K562 (cell line): ENCODE results near the gene ACHE. TPM values are rescaled to one million over a fixed set of nuclear protein-coding genes. Genes with fewer than 3 reads are reported as not detected.

Experiments
- ATAC-seq: fragments of 200-7000 bp; cut with Tn5 transposase; 3 replicates; pipeline ENCODE4 v1.9.1; 2020; ENCODE audit warnings: moderate library complexity
- BruUV-seq: library from RNA; stranded (reverse); fragments of 400-500 nt; replicated peaks from 2 replicates; lab custom pipeline; 2021; lab: Mats Ljungman, UMichigan
- CTCF ChIA-PET: fragments of 300-600 bp; formaldehyde crosslinking; extraction: SDS; loops from one replicate; lab custom pipeline; 2021; ENCODE audit warnings: low intra/inter-chr PET ratio; lab: Yijun Ruan, JAX
- POLR2A ChIA-PET: fragments of 300-600, 350-650 bp; sonication (Branson Sonifier 250); formaldehyde crosslinking; extraction: SDS; loops from one replicate; lab custom pipeline; 2021; ENCODE audit warnings: antibody characterized with exemption, inconsistent platforms; lab: Yijun Ruan, JAX
- DNase-seq, 4 experiments: peaks; one replicate each; pipeline versions ENCODE4 v3.0.0 to v3.0.0-alpha.2; 2011 to 2018; ENCODE audit warnings: low spot score in 3 of 4, mixed read lengths in 3 of 4; ENCODE audit errors: extremely low read depth in 1 of 4
- FAIRE-seq: peaks from 2 replicates; lab custom pipeline; 2011; peaks lifted over from hg19 to GRCh38; lab: Jason Lieb, UNC
- H2AFZ ChIP-seq: 2 replicates; pipeline ENCODE4 v1.6.0; 2011; ENCODE audit warnings: low read depth, low read length, control low read depth, inconsistent platforms
- H3K27ac ChIP-seq: fragments of 200-600 bp; 3 replicates; pipeline ENCODE4 v1.8.0; 2011; ENCODE audit warnings: low read depth, mild to moderate bottlenecking, control low read depth, inconsistent platforms, low read length, moderate library complexity, mixed read lengths; ENCODE audit errors: extremely low read depth
- H3K27me3 ChIP-seq, 2 experiments: fragments of 300-600 bp in 1 of 2; 2 replicates in 1 of 2; 3 replicates in 1 of 2; pipeline versions ENCODE4 v1.6.0 to v1.8.0; 2011; ENCODE audit warnings: inconsistent platforms in 2 of 2, low read length in 2 of 2, mild to moderate bottlenecking in 1 of 2, mixed read lengths in 1 of 2, moderate library complexity in 1 of 2; ENCODE audit not compliant: control insufficient read depth in 2 of 2, insufficient read depth in 2 of 2
- H3K36me3 ChIP-seq: fragments of 300-600 bp; 3 replicates; pipeline ENCODE4 v1.8.0; 2011; ENCODE audit warnings: mild to moderate bottlenecking, low read length, inconsistent platforms; ENCODE audit not compliant: control insufficient read depth, insufficient read depth
- H3K4me1 ChIP-seq, 2 experiments: fragments of 200-600 bp in 1 of 2; replicated peaks in 1 of 2; 2 replicates in 1 of 2; 3 replicates in 1 of 2; pipeline versions ENCODE4 v1.5.1 to v1.8.0; 2011; ENCODE audit warnings: inconsistent platforms in 2 of 2, low read length in 2 of 2, mild to moderate bottlenecking in 1 of 2, mixed read lengths in 1 of 2, moderate library complexity in 1 of 2; ENCODE audit not compliant: control insufficient read depth in 2 of 2, insufficient read depth in 2 of 2
- H3K4me2 ChIP-seq: 2 replicates; pipeline ENCODE4 v1.6.1; 2011; ENCODE audit warnings: low read length, control low read depth, inconsistent platforms, mixed read lengths; ENCODE audit not compliant: insufficient read depth
- H3K4me3 ChIP-seq: fragments of 200-600 bp; sonication (generic), shearing (Covaris generic); 2 replicates; pipeline ENCODE4 v1.5.1; 2016; ENCODE audit warnings: control low read depth, inconsistent platforms
- H3K79me2 ChIP-seq: fragments of 200-600 bp; 3 replicates; pipeline ENCODE4 v1.8.0; 2011; ENCODE audit warnings: low read length, inconsistent platforms; ENCODE audit not compliant: control insufficient read depth, insufficient read depth
- H3K9ac ChIP-seq, 2 experiments: 2 replicates each; pipeline versions ENCODE4 v1.6.0 to v1.6.1; 2011; ENCODE audit warnings: low read depth in 2 of 2, low read length in 2 of 2, control low read depth in 1 of 2, inconsistent platforms in 1 of 2, mild to moderate bottlenecking in 1 of 2, mixed read lengths in 1 of 2; ENCODE audit not compliant: insufficient read depth in 1 of 2
- H3K9me1 ChIP-seq: one replicate; pipeline ENCODE4 v1.6.0; 2011; ENCODE audit warnings: inconsistent platforms, mild to moderate bottlenecking, low read length, moderate library complexity; ENCODE audit not compliant: control insufficient read depth, insufficient read depth
- H3K9me3 ChIP-seq: replicated peaks from 2 replicates; pipeline ENCODE4 v1.5.1; 2011; ENCODE audit warnings: low read depth, low read length, inconsistent platforms; ENCODE audit not compliant: control insufficient read depth, insufficient read depth
- H4K20me1 ChIP-seq: replicated peaks from 2 replicates; pipeline ENCODE4 v1.6.1; 2011; ENCODE audit warnings: low read length, inconsistent platforms, mixed read lengths; ENCODE audit not compliant: control insufficient read depth, insufficient read depth
- CBX8 ChIP-seq: fragments of 200-600 bp; sonication (generic); IDR thresholded peaks from 2 replicates; pipeline ENCODE4 v1.6.1; 2012; ENCODE audit warnings: borderline replicate concordance, mixed run types, low read depth, mild to moderate bottlenecking, moderate library complexity, mixed read lengths, low read length, control low read depth, inconsistent platforms; ENCODE audit not compliant: poor library complexity, severe bottlenecking; ENCODE audit errors: extremely low read depth
- E2F5 ChIP-seq: sonication (generic); formaldehyde crosslinking; IDR thresholded peaks from 2 replicates; pipeline ENCODE4 v1.8.0; 2022; ENCODE audit warnings: mild to moderate bottlenecking, missing genetic modification reagents
- FOXP1 ChIP-seq: sonication (generic); formaldehyde crosslinking; IDR thresholded peaks from 2 replicates; pipeline ENCODE4 v1.8.0; 2022; ENCODE audit warnings: mild to moderate bottlenecking, missing genetic modification reagents
- HNRNPL ChIP-seq: fragments of 200-400 bp; formaldehyde crosslinking; IDR thresholded peaks from 2 replicates; pipeline ENCODE4 v1.6.1; 2017; ENCODE audit warnings: low read depth, mild to moderate bottlenecking, low read length
- PCBP1 ChIP-seq: fragments of 200-400 bp; formaldehyde crosslinking; IDR thresholded peaks from 2 replicates; pipeline ENCODE4 v1.6.1; 2018; ENCODE audit warnings: mild to moderate bottlenecking, low read depth, low read length; ENCODE audit not compliant: poor library complexity, severe bottlenecking
- POU5F1 ChIP-seq: fragments of 150-350 bp; IDR thresholded peaks from 2 replicates; pipeline ENCODE4 v1.6.1; 2014; ENCODE audit warnings: borderline replicate concordance, low read length, low read depth, mild to moderate bottlenecking; ENCODE audit not compliant: partially characterized antibody
- RBM14 ChIP-seq: fragments of 200-400 bp; formaldehyde crosslinking; IDR thresholded peaks from 2 replicates; pipeline ENCODE4 v1.6.1; 2018; ENCODE audit warnings: low read depth, mild to moderate bottlenecking, low read length, moderate library complexity, borderline replicate concordance; ENCODE audit not compliant: insufficient read depth
- RBM22 ChIP-seq: fragments of 200-400 bp; formaldehyde crosslinking; IDR thresholded peaks from 2 replicates; pipeline ENCODE4 v1.6.1; 2018; ENCODE audit warnings: low read length, low read depth; ENCODE audit not compliant: poor library complexity, severe bottlenecking
- SIN3A ChIP-seq, 2 experiments: fragments of 150-350 bp in 1 of 2; IDR thresholded peaks; 2 replicates each; pipeline ENCODE4 v1.6.1; 2011 to 2016; ENCODE audit warnings: borderline replicate concordance in 2 of 2, low read depth in 2 of 2, low read length in 2 of 2, mild to moderate bottlenecking in 2 of 2, moderate library complexity in 2 of 2; ENCODE audit not compliant: control insufficient read depth in 1 of 2
- SRSF1 ChIP-seq: fragments of 200-400 bp; formaldehyde crosslinking; IDR thresholded peaks from 2 replicates; pipeline ENCODE4 v1.6.1; 2017; ENCODE audit warnings: mild to moderate bottlenecking, low read depth, low read length, moderate library complexity
- ZBTB17 ChIP-seq: fragments of 450-650 bp; formaldehyde crosslinking; IDR thresholded peaks from 2 replicates; pipeline ENCODE4 v1.4.0; 2020; ENCODE audit warnings: mild to moderate bottlenecking
- ZEB2 ChIP-seq: fragments of 450-650 bp; IDR thresholded peaks from 2 replicates; pipeline ENCODE4 v1.6.1; 2016
- WGBS: fragments of 100-300 bp; shearing (Covaris generic); methylation state at CpG from one replicate; pipeline ENCODE4 v1.1.6; 2016; ENCODE audit warnings: low coverage, mixed read lengths; ENCODE audit not compliant: insufficient coverage; ENCODE audit errors: missing lambda C conversion rate; 5-methylcytosine and 5-hydroxymethylcytosine counted together
- in situ Hi-C: fragments of 300-500 bp; cut with MboI; formaldehyde crosslinking; loops from 4 replicates; pipeline ENCODE4 v1.15.0; 2018; ENCODE audit warnings: inconsistent platforms, mixed read lengths
- intact Hi-C: fragments of 100-400 bp; cut with micrococcal nuclease; formaldehyde crosslinking; loops from 2 replicates; pipeline ENCODE4 v1.14.2; 2022
- polyA plus RNA-seq, 8 experiments: library from polyadenylated mRNA; depleted of rRNA in 4 of 8; stranded (reverse) in 5 of 8; unstranded in 3 of 8; fragments of >200 nt; fragmentation: Nextera tagmentation in 2 of 8; fragmentation: Illumina TruSeq in 1 of 8; extraction: Ambion mirVana in 2 of 8; extraction: Trizol in 1 of 8; gene quantifications; 2 replicates each; pipeline versions ENCODE4 v1.2.1 to v1.2.3, GENCODE V29; 2011 to 2014; ENCODE audit warnings: inconsistent platforms in 1 of 8, missing spikeins in 1 of 8
- total RNA-seq, 7 experiments: library from RNA; depleted of rRNA in 6 of 7; stranded (reverse); fragments of >200 nt in 6 of 7; fragmentation: Illumina TruSeq in 2 of 7; extraction: Trizol in 2 of 7; gene quantifications; 2 replicates each; pipeline versions ENCODE4 v1.2.1 to v1.2.3, GENCODE V29; 2011 to 2021; ENCODE audit warnings: low replicate concordance in 1 of 7
- TF ChIP-seq, protein P1 (sequence below): sonication (generic); formaldehyde crosslinking; IDR thresholded peaks from 2 replicates; pipeline ENCODE4 v1.8.0; 2023; ENCODE audit warnings: mild to moderate bottlenecking, missing genetic modification reagents

The ACHE gene
- total and polyA plus RNA-seq, 9 of the 15 experiments (the other 6 are each of a cell fraction or from before 2014, with no cell fraction given): 0.04 to 8.8 (median 1.9) TPM

GRCh38 chr7:100866729-100867039, 29.0 kb downstream of the ACHE start (continued):
- TF ChIP-seq E2F5 (CRISPR knock-in tag): no peak
- no peak for TF ChIP-seq ZBTB17 (CRISPR knock-in tag)
- TF ChIP-seq ZEB2: no peak
- TF ChIP-seq CBX8: no peak

DNA sequence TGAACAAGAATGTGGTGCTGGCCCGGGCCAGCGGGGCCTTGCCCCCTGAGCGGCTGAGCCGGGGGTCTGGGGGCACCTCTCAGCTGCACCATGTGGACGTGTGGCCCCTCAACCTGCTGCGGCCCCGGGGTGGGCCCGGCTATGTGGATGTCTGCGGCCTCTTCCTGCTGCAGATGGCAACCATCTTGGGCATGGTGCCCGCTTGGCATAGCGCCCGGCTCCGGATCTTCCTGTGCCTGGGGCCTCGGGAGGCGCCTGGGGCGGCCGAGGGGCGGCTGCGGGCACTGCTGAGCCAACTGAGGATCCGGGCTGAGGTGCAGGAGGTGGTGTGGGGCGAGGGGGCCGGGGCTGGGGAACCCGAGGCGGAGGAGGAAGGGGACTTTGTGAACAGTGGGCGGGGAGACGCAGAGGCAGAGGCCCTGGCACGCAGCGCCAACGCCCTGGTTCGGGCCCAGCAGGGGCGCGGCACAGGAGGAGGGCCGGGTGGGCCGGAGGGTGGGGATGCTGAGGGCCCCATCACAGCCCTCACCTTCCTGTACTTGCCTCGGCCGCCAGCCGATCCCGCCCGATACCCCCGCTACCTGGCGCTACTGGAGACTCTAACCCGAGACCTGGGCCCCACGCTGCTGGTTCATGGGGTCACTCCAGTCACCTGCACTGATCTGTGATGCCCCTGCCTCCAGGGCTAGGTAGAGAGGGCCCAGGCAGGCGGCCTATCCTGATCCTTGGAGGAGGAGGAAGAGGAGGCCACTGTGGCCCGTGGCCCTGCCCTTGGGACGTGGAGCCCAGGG, 29.6 kb downstream of the ACHE start:
- POLR2A ChIA-PET: interaction anchor here (0.6 to 1.0 kb wide), 4 partner anchors 12 to 437 kb away, joined by 3 to 6 read pairs (median 3); no protein-coding TSS in a partner anchor
- intact Hi-C loops: no loop called here
- BruUV-seq: no TSS peak
- no peaks in the 10 kb centered on the region; a peak in 1 of 5 replicates for H3K27me3 ChIP-seq
- H4K20me1 ChIP-seq: no peaks in the 10 kb centered on the region
- ATAC-seq (no peak), DNase-seq (no peak), FAIRE-seq (no peak)
- H2AFZ ChIP-seq: peak overlapping the region; percentile 82
- 97% methylated on average over 27 of the region's 46 CpGs for WGBS
- H3K9me3 ChIP-seq: no peaks in the 10 kb centered on the region
- 0 out of 2 replicates have a peak overlapping the region, but pooled peaks have one; percentile 90 for H3K4me3 ChIP-seq
- H3K27ac ChIP-seq: peak overlapping the region; percentile 97
- H3K4me2 ChIP-seq: peak overlapping the region; percentile 95; the same call in 1 of the 2 replicates
- peaks cover 18 to 55% of the 10 kb centered on the region in 2 experiments for H3K4me1 ChIP-seq
- in situ Hi-C loops: no loop called here
- H3K9me1 ChIP-seq: no peaks in the 10 kb centered on the region
- CTCF ChIA-PET: interaction anchor here (0.6 kb wide), 1 partner anchor 172 kb away, joined by 3 read pairs; the partner anchor contains the start of gene GIGYF1
- peaks cover 31% of the 10 kb centered on the region for H3K79me2 ChIP-seq
- peaks cover 40% of the 10 kb centered on the region; the same call in 2 of the 3 replicates for H3K36me3 ChIP-seq
- H3K9ac ChIP-seq: peak overlapping the region; percentile 98
- no peak for TF ChIP-seq POU5F1
- peak; percentile 20 for TF ChIP-seq PCBP1
- TF ChIP-seq, protein P1, sequence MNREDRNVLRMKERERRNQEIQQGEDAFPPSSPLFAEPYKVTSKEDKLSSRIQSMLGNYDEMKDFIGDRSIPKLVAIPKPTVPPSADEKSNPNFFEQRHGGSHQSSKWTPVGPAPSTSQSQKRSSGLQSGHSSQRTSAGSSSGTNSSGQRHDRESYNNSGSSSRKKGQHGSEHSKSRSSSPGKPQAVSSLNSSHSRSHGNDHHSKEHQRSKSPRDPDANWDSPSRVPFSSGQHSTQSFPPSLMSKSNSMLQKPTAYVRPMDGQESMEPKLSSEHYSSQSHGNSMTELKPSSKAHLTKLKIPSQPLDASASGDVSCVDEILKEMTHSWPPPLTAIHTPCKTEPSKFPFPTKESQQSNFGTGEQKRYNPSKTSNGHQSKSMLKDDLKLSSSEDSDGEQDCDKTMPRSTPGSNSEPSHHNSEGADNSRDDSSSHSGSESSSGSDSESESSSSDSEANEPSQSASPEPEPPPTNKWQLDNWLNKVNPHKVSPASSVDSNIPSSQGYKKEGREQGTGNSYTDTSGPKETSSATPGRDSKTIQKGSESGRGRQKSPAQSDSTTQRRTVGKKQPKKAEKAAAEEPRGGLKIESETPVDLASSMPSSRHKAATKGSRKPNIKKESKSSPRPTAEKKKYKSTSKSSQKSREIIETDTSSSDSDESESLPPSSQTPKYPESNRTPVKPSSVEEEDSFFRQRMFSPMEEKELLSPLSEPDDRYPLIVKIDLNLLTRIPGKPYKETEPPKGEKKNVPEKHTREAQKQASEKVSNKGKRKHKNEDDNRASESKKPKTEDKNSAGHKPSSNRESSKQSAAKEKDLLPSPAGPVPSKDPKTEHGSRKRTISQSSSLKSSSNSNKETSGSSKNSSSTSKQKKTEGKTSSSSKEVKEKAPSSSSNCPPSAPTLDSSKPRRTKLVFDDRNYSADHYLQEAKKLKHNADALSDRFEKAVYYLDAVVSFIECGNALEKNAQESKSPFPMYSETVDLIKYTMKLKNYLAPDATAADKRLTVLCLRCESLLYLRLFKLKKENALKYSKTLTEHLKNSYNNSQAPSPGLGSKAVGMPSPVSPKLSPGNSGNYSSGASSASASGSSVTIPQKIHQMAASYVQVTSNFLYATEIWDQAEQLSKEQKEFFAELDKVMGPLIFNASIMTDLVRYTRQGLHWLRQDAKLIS (CRISPR knock-in tag): no peak
- TF ChIP-seq FOXP1: peak; percentile 6; the same call in 1 of the 2 replicates
- TF ChIP-seq RBM22: peak; percentile 15
- 0 out of 2 replicates have a peak, but pooled peaks have one; percentile 73 for TF ChIP-seq RBM14
- TF ChIP-seq HNRNPL: peak; percentile 94
- TF ChIP-seq SIN3A (IDR thresholded peaks at IDR 0.05; ENCODE audit: borderline replicate concordance in 2 of 2, control insufficient read depth in 1 of 2, low read depth in 2 of 2, low read length in 2 of 2): no peak
- no peak for TF ChIP-seq SRSF1
